Endodermal cell (in vitro differentiated cells): Measurements from ENCODE around the gene EME2. TPM values are rescaled to one million over a fixed set of nuclear protein-coding genes. Genes with fewer than 3 reads are reported as not detected.

Experiments used
- DNase-seq: peaks from one replicate; pipeline ENCODE4 v3.0.0-alpha.2; 2017
- H3K27ac ChIP-seq: 2 replicates; pipeline ENCODE4 v1.5.1; 2013; ENCODE audit warnings: mild to moderate bottlenecking, low read depth, low read length, moderate library complexity
- H3K27me3 ChIP-seq: 2 replicates; pipeline ENCODE4 v1.6.1; 2013; ENCODE audit warnings: mild to moderate bottlenecking, low read length, moderate library complexity; ENCODE audit not compliant: insufficient read depth, control insufficient read depth, poor library complexity, severe bottlenecking
- H3K36me3 ChIP-seq: 2 replicates; pipeline ENCODE4 v1.7.0; 2013; ENCODE audit warnings: mild to moderate bottlenecking, low read length, moderate library complexity; ENCODE audit not compliant: control insufficient read depth, insufficient read depth
- H3K4me1 ChIP-seq: one replicate; pipeline ENCODE4 v1.7.0; 2013; ENCODE audit warnings: low read length; ENCODE audit not compliant: control insufficient read depth, insufficient read depth
- H3K4me3 ChIP-seq: 2 replicates; pipeline ENCODE4 v1.5.1; 2013; ENCODE audit warnings: mild to moderate bottlenecking, low read length, moderate library complexity
- H3K9ac ChIP-seq: 2 replicates; pipeline ENCODE4 v1.6.1; 2013; ENCODE audit warnings: mild to moderate bottlenecking, low read length, moderate library complexity; ENCODE audit not compliant: poor library complexity, severe bottlenecking; ENCODE audit errors: extremely low read depth
- H3K9me3 ChIP-seq: 2 replicates; pipeline ENCODE4 v1.6.1; 2013; ENCODE audit warnings: mild to moderate bottlenecking, low read length, moderate library complexity; ENCODE audit not compliant: control insufficient read depth
- H3K27ac Mint-ChIP-seq: 2 replicates; pipeline ENCODE4 v1.8.0; 2020; ENCODE audit warnings: mixed read lengths
- H3K27me3 Mint-ChIP-seq: 2 replicates; pipeline ENCODE4 v1.8.0; 2021; ENCODE audit warnings: mild to moderate bottlenecking, mixed read lengths; ENCODE audit not compliant: insufficient read depth
- H3K36me3 Mint-ChIP-seq: 2 replicates; pipeline ENCODE4 v1.8.0; 2020; ENCODE audit warnings: low read depth, mixed read lengths
- H3K4me1 Mint-ChIP-seq: 2 replicates; pipeline ENCODE4 v1.8.0; 2020; ENCODE audit warnings: mixed read lengths
- H3K4me3 Mint-ChIP-seq: 2 replicates; pipeline ENCODE4 v1.8.0; 2020; ENCODE audit warnings: mild to moderate bottlenecking, moderate library complexity, mixed read lengths
- H3K9me3 Mint-ChIP-seq: 2 replicates; pipeline ENCODE4 v1.8.0; 2020; ENCODE audit warnings: mild to moderate bottlenecking, mixed read lengths
- CTCF ChIP-seq: fragments of 200-600 bp; sonication (generic); conservative IDR thresholded peaks from 2 replicates; pipeline ENCODE4 v1.5.0; 2021; ENCODE audit warnings: antibody characterized with exemption, mild to moderate bottlenecking
- WGBS, 2 experiments: methylation state at CpG; one replicate each; pipeline versions ENCODE4 v1.1.5 to v1.1.7; 2013; ENCODE audit warnings: missing lambda C conversion rate in 2 of 2, mixed read lengths in 1 of 2; ENCODE audit not compliant: insufficient coverage in 1 of 2, insufficient read length in 1 of 2; 5-methylcytosine and 5-hydroxymethylcytosine counted together
- total RNA-seq, 2 donors: library from RNA; stranded (reverse); fragmentation: NEBNext Ultra II Directional in 1 of 2; extraction: Animal tissue kit (Norgen Biotek cat#: 25700) in 1 of 2; gene quantifications; 2 replicates in 1 of 2; 3 replicates in 1 of 2; pipeline ENCODE4 v1.2.1, GENCODE V29; 2021

The EME2 gene
- total RNA-seq, 2 donors from 2014 or later, result 34.3 to 64.3 TPM

- Mint-ChIP-seq H3K27ac (peak overlapping the region; percentile 94), H3K4me1 (peaks cover 10% of the 10 kb centered on the region), H3K9me3 (no peaks in the 10 kb centered on the region), H3K36me3 (peaks cover 16% of the 10 kb centered on the region), H3K4me3 (peak overlapping the region; percentile 85), H3K27me3 (no peaks in the 10 kb centered on the region)
- peak overlapping the region; percentile 91 for H3K27ac ChIP-seq
- H3K9ac ChIP-seq, result peak overlapping the region; percentile 73
- no peaks in the 10 kb centered on the region for H3K9me3 ChIP-seq
- TF ChIP-seq CTCF, result peak; percentile 51
- H3K27me3 ChIP-seq, result no peaks in the 10 kb centered on the region
- H3K4me3 ChIP-seq, result peak overlapping the region; percentile 96
- peak; percentile 75 for DNase-seq
- 3 to 4% methylated on average over 16 to 70 of the region's 70 CpGs for WGBS, 2 experiments
- peaks cover 8% of the 10 kb centered on the region for H3K4me1 ChIP-seq
- peaks cover 24% of the 10 kb centered on the region for H3K36me3 ChIP-seq
These were observed 9.3 kb downstream of the EME2 start for GRCh38 chr16:1781758-1782407.

- peak; percentile 100 for DNase-seq
- Histone ChIP-seq H3K4me1 (peaks cover 8% of the 10 kb centered on the region), H3K36me3 (peaks cover 24% of the 10 kb centered on the region), H3K4me3 (peak within 1 kb of the TSS; percentile 96), H3K27me3 (no peaks in the 10 kb centered on the region), H3K9ac (peak within 1 kb of the TSS; percentile 73), H3K9me3 (no peaks in the 10 kb centered on the region), H3K27ac (peak within 1 kb of the TSS; percentile 91)
- no peaks in the 10 kb centered on the region for H3K27me3 Mint-ChIP-seq
- H3K4me3 Mint-ChIP-seq, result peak within 1 kb of the TSS; percentile 85
- H3K9me3 Mint-ChIP-seq, result no peaks in the 10 kb centered on the region
- H3K27ac Mint-ChIP-seq, result peak within 1 kb of the TSS; percentile 94
- no peak for TF ChIP-seq CTCF
- WGBS, 2 experiments, result 0% methylated on average over 49 to 102 of the region's 102 CpGs
- peaks cover 10% of the 10 kb centered on the region for H3K4me1 Mint-ChIP-seq
- H3K36me3 Mint-ChIP-seq, result peaks cover 15% of the 10 kb centered on the region
These were observed 10.0 kb downstream of the EME2 start, which contains the start of the genes NUBP2 and SPSB3 for GRCh38 chr16:1782408-1783264. Gene NUBP2 (plus strand): TSS chr16:1782960. CDS start chr16:1783021, 61 bp downstream. Gene SPSB3 (minus strand): TSS chr16:1782571. CDS start chr16:1781483, 1,088 bp downstream.

GRCh38 chr16:1784977-1785845 lies 12.6 kb downstream of the EME2 start:
- H3K27me3 Mint-ChIP-seq, result no peaks in the 10 kb centered on the region
- no peak for TF ChIP-seq CTCF
- H3K9ac ChIP-seq, result no peak overlapping the region
- no peak overlapping the region for H3K4me3 ChIP-seq
- H3K27ac Mint-ChIP-seq, result no peak overlapping the region
- no peaks in the 10 kb centered on the region for H3K27me3 ChIP-seq
- DNase-seq, result no peak
- H3K4me1 Mint-ChIP-seq, result peaks cover 10% of the 10 kb centered on the region
- no peaks in the 10 kb centered on the region for H3K9me3 Mint-ChIP-seq
- H3K36me3 ChIP-seq, result peaks cover 14% of the 10 kb centered on the region
- no peak overlapping the region for H3K27ac ChIP-seq
- H3K4me1 ChIP-seq, result peaks cover 8% of the 10 kb centered on the region
- peaks cover 15% of the 10 kb centered on the region for H3K36me3 Mint-ChIP-seq
- H3K9me3 ChIP-seq, result no peaks in the 10 kb centered on the region
- H3K4me3 Mint-ChIP-seq, result peak overlapping the region; percentile 39
- WGBS, 2 experiments, result 93 to 99% methylated on average over 21 to 23 of the region's 26 CpGs
